Measurements from ENCODE around the gene AEN.

The AEN gene, protein sequence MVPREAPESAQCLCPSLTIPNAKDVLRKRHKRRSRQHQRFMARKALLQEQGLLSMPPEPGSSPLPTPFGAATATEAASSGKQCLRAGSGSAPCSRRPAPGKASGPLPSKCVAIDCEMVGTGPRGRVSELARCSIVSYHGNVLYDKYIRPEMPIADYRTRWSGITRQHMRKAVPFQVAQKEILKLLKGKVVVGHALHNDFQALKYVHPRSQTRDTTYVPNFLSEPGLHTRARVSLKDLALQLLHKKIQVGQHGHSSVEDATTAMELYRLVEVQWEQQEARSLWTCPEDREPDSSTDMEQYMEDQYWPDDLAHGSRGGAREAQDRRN

DNA sequence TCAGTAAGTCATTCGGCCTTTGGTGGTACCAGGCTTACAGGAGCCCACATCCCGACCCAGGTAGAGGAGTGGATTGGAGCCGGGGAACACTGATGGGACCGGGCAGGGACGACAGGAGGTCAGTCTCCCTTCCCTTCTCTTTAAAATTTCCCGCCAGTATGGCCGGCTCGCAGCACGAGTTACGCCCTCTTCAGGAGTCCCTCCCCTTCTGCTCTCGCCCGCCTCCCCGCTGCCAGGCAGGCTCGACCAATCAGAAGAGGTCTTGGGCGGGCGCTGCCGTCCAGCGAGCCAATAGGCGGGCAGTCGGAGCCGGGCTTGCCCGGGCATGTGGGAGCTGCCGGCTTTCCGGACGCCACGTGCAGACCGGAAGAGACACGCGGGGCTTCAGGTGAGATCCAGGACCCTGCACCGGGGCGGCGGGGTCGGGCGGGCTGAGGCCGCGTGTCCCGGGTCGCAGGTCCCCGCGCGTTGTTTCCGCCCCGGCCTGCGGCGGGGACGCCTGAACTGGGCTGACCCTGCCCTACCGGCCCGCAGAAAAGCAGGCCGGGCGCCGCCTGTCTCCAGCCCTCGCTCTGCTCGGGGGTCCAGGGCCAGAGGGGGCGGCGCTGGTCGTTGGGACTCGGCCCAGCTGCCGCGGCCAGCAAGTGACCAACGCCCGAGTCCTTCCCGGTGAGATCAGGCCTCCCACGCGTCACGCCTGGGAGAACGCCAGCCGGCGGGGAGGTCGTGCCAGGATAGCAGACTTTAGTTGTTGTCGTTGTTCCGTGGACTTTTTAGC is at the start of gene AEN:
Gene AEN (plus strand): TSS at position 346 of the 778 bp plus-strand sequence. CDS start 4,870 bp downstream, outside the sequence.
- DNase-seq: peak; percentile 98

DNA sequence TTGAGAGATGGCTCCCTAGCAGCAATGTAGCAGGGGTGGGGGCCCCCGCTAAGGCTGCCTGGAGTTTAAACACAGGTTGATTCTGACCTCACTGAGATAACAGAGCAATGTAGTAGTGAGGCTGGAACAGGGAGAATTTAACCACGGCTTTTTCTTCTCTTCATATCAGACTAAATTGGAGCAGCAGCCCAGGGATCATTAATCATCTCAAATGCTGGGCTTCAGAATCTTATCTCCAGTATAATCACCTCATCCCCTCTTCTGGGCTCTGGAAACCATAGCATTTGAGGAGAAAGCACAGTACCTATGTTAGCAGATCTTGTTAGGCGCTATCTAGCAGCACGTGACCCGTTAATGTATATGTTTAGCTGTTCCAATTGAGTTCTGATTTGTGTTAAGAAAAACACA is 49.3 kb upstream of the AEN start:
- no peak for DNase-seq

DNA sequence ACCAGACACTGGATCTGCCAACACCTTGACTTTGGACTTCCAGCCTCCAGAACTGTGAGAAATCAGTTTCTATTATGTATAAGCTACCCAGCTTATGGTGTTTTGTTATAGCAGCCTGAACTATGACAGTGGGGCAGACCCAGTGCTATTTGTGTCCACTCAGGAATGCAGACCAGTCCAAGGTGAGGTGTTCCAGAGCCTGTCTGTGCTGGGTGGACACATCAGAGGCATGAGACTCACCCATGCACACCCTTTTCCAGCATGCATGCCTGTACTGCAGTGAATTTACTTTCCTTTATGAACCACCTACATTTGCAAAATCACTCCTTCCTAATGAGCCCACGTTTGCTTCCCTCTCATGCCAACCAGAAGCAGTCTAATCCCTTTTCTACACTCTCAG is 47.1 kb upstream of the AEN start:
- DNase-seq: no peak

DNA sequence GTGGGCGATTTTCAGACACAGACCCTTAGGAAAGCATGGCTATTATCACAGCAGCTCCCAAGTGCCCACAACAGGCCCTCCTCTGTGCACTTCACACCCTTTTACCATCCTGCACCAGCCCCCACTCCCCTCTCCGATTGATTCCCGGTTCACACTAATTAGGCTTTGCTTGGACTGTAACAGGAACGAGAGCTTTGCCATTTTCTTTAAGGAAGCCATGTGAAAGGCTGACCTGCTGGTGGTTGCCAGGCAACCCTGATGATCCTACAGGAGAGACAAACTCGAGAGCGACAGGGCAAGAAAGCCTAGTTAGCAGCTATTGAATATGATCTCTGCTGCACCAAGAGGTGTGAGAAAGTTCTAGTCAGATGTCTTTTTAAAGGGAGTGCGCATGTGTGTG is 46.5 kb upstream of the AEN start:
- DNase-seq: no peak

DNA sequence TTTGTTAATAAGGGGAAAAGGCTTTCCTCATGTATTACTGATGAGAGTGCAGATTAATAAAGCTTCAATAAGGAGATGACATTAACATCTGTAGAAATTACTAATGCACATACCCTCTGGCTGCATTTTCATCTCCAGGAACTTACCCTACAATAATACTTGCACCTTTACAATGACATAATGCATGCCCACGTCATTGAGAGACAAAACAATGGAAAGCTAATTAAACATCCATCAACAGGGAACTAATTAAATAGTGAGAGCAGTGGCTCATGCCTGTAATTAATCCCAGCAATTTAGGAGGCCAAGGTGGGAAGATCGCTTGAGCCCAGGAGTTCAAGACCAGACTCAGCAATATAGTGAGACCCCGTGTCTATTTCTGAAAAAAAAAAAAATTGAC is 41.8 kb upstream of the AEN start:
- no peak for DNase-seq

DNA sequence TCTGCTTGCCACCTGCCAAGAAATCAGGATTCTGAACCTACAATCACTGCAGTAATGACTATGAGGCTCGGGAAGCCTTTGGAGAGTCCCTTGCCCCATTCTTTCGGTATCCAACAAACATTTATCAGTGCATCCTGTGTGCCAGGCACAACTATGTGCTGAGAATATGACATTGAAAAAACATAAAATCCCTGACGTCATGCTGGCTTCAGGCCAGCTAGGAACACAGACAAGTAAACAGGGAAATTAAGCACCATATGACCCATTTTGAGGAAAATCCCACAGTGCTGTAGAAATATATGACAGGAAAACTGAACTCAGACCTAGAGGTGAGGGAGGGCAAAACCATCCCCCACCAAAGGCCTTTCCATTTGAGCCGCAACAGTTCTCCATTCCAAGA is 40.6 kb upstream of the AEN start:
- DNase-seq: no peak

DNA sequence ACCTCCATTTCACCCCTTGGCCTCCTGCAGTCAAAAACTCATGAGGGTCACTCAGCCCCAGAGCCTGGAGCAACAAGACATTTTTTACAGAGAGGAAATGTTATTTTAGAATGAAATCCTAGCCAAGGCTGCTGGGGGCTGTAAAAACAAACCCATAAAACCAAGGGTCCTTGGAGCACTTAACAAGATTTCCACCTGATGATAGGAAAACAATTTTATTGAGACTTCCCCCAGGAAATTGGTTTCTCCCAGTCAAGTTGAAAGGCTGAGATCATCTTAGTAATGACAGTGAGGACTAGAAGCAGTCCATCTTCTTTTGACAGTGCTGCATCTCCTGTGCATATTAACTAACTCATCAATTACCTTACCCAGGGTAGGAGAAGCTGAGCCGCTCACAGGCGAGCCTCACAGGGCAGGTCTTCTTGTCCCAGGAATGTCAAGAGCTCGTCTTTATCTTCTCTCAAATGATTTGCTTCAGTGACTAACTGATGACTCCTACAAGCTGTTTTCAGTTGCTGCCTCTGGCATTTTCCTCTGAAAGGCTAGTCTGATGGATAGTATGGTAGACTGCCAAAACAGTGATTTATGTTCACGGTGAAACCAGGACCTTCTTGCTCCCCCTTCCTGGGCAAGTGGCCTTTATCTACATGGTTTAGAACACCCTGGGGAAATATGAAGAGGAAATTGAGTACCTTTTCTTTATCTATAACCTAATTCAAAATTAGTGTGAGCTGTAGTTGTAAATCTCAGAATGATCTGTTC is 34.6 kb upstream of the AEN start:
- DNase-seq: no peak

DNA sequence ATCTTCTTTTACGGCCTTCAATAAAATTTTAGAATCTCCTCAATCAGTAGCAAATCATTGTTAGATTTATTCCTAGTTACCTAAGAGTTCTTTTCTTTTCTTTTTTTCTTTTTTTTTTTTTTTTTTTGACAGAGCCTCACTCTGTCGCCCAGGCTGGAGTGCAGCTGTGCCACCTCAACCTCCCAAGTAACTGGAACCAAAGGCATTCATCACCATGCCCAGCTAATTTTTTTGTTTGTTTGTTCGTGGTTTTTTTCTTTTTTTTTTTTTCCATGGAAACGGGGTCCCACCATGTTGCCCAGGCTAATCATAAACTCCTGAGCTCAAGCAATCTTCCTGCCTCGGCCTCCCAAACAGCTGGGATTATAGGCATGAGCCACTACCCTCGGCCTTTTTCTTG is 30.4 kb upstream of the AEN start:
- no peak for DNase-seq

DNA sequence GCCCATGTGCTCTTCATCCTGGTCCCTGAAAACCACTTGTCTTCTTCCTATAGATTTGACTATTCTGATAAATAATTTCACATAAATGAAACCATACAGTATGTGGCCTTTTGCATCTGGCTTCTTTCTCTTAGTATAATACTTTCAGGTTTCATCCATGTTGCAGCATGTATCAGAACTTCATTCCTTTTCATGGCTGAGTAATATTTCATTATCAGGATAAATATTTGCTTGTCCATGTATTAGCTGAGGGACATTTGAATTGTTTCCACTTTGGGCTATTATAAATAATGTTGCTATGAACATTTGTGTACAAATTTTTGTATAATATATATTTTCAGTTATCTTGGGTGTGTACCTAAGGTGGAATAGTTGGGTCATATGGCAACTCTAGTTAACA is 29.8 kb upstream of the AEN start:
- no peak for DNase-seq

DNA sequence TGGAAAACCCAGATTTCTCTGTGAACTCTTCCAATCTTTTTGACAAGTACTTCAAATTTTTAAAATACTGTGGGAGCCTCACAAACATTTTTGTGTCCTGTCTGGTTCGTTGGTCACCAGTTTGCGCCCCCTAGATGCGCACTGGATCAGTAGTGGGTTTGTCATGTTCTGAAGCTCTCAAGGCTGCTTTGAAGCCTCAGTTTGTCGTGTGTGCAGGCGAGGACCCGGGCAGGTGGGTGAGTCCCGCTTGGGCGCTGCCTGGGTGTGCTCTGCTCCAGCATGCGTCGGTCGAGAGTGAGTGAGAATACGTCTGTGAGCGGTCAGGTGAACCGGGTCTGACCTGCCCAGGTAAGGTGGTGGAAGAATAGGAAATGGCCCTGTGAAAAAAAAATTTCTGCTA is 17.3 kb upstream of the AEN start:
- DNase-seq: no peak

DNA sequence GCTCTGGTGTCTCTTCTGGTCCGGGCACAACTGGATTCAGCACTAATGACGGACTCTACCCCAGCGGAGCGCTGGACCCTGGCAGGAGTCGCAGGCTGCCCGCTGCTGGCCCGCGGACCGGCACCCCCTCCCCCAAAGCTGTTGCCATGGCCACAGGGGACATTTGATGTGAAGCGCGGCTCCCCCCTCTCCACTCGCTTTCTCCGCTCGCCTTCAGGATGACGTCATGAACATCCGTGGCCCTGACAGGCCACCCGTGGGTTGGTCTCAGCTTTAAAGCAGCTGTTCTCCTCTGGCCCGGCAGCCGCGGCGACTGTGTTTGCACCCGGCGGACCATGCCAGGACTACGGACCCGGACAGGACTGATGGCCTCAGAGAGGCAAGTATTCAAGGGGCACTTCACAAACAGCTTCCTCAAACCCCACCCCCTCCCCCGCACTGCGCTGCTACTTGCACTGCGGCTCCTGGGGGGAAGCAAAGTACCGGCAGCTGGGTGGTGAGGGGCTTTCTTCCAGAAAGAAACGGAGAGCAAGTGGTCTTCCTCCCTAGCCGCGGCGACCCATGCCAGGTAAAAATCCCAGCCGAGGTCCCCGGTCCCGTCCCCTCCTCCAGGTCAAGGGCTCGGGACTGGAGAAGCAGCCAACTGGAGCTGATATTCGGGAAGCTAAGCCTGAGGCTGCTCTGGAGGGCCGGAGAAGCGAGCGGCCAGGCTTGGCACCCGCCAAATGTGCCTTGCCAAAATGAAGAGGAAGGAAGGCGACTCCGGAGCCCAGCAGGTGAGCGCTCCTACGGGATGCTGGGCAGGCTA is 16.6 kb upstream of the AEN start:
- no peak for DNase-seq

DNA sequence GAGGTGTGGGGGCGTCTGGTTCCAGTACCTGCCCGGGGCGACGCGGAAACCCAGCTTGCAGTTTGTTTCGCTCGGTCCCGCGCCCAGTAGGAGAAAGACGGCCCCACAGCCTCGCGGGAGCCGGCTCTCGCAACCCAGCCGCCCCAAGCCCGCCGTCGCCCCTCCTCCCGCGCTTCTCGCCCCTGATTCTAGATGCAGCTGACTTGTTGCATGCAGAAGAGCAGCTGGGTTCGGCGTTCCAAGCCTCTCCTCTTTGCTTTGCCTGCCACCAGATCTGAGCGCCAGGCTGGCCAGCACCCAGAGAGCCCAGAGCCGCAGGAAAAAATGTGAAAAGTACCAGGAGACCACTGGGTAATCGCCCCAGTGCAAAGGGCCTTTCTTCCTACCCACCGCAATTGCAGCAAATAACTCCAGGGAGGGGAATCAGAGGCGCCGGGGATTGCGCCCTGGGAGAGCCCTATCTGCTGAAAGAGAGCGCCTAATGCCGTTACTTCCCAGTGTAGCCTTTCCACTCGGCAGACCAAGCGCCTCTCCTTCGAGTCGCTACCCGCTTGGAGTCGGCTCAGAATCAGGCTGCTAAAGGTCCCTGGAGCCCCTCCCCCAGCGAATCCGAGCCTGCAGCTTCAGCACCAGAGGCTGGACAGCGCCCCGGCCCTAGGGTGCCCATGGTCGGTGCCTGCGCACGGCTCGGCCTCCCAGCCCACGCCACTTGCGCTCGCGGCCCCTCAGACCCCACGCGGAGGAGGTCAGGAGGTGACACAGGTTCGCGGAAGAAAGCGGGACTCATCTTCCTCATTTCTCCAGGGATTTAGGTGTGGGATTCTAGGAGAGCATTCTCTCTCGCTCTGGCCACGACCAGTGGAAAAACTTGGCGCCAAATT is 15.7 kb upstream of the AEN start:
- no peak for DNase-seq

DNA sequence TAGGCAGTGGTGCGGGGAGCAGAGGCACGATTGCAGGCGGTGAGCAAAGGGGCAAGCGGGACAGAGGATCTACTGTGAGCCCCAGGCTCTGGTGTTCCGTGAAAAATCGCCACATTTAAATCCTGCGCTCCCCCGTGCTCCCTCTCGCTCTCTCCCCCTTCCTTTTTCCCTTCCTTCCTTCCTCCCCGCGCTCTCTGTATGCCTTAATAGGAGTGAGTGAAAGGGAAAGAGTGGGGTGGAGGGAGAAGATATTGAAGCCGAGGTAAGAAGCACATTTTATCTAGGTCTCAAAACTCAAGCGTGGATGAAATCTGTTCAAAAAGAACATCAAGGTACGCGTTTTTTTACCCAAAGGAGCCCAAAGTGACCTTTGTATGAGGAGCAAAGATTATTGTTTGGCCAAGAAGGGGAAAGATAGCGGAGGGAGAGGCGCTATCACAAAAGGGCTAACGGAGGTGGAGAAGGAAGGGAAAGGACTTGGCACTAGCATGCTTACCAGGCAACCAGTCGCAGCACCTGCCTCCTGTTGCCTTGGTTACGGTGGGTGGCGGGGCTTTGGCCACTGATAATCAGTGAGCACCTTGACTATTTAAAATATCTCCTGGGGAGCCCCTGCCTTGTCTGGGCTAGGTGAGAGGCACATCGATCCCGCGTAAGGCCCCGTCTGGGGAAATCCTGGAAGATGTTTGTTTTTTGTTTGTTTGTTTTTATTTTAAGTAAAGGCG is 14.9 kb upstream of the AEN start:
- DNase-seq: no peak

DNA sequence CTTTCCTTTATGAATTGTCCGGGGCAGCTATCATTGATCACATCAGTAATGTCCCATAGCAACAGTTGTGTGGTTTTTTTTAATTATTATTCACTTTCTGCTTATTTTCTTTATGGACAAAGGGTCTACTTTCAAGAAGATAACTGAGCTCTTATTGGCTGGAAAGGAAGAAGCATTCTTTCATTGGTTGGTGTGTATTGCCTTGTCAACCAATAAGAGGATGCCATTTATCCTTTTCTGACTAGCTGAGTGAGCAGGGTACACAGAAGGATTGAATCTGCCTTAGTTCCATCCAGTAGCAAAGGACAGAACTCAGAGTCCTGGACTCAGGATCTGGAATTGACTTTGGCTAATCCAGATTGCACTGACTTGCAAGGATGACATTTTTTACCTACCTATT is 13.2 kb upstream of the AEN start:
- DNase-seq: no peak

DNA sequence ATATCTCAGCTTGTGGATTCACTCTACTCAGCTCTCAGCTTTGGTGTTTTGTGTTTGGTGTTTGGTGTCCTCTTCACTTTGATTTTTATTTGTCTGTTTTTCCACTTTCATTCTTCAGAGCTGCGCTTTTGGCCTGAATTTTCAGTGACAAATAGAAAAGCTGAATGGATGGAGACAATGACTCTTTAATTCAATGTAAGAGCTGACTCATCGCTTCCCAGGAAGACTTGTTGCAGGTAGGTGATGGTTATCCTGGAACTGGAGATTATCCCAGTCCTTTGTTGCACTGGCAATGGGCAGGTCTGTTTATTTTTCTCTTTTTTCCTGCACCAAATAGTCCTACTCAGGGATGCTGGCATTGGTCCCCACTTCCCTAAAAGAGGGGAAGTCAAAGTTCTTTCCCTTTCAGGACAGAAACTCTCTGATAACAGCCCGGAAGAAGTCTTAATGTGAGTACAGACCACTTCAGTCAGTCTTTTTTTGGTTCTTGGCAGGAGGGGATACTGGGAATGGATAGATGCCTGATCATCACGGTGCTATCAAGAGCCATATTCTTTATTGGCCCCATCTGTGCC is 12.4 kb upstream of the AEN start:
- DNase-seq: no peak

DNA sequence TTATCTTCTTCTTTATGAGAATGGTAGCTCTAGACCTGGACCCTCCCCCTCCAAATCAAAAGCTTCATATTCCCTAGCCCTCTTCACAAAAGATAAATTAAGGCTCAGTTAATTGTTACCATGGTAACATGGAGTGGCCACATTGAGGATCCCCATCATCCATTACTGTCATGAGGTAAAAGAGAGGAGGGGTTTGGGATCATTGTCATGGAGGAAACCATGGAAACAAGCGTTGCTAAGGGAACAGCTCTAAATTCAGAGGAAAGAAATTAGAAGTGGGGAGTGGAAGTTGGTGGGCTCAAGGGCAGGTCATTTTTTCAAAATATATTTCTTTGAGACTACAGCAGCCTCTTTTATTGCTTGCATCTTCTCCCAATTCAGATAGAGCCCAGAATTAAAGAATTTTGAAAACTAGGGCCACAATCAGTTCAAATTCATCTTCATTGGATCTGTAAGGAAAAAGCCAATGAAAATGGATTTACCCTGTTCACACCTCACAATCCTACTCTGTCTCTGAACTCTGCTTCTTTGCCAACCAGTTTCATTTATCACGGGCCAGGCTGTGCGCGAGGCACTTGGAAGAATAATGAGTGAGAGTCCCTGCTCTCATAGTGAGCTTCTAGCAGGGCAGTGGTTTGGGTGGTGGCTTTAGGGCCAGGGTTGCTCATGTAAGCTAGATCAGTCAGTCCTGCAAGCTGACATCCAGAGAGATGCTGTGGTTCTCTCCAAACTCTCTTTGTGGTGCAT is 11.6 kb upstream of the AEN start:
- no peak for DNase-seq

DNA sequence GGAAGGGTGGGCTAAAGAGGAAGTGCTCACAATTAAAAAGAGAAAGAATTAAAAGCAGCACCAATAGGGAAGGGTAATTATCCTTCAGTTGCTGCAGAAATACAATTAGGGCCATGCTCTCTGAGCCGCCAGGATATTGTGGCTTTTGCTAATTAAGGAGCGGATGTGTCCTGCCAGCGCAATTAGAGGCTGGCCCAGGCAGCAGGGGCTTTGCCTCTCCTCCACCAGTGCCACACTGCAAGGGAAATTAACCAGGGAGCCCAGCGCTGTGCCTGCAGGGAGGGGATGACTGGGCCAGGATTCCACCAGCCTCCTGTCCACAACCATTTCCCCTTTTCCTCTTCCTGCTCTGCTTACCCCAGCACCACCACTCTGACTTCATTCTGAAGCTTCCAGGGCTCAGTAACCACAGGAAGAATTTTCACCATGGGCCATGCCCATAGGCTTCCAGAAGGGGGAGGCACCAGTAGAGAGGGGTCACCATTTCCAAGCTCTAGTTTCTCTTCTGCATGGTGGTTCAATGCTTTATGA is 10.4 kb upstream of the AEN start:
- DNase-seq: peak; percentile 85

DNA sequence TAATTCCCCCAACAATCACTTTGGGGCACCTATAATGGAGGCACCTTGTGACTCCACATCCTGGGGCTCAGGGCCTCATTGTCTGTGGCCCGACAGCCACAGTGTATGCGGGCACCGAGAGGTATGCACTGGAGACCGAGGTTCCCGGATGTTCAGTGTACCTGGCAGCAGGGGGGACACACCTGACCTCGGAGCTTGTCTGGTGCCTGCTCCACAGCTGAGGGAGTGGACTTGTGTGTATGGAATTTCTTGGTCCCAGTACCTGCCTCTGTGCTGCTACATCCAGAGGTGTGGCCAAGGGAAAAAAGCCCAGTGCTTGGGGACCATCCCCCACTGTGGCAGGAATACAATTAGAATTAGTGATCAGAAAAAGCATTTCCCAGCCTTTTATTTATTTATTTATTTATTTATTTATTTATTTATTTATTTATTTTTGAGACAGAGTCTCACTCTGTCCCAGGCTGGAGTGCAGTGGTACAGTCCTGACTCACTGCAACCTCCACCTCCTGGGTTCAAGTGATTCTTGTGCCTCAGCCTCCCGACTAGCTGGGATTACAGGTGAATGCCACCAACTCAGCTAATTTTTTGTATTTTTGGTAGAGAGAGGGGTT is 8.8 kb upstream of the AEN start:
- DNase-seq: no peak

All from suppressor macrophage treated with lipopolysaccharide for 4 hours (primary cell).